ENCODE measurements around the gene MYLK2. TPM values are rescaled to one million over a fixed set of nuclear protein-coding genes. Genes with fewer than 3 reads are reported as not detected.

MYLK2 gene
- total and polyA plus RNA-seq, 9 donors: 0.08 to 0.35 (median 0.20) TPM; not detected in 6

GRCh38 chr20:31843288-31843687 lies 24.1 kb downstream of the MYLK2 start:
- 47 to 68% (median 48%) methylated on average over 6 of the region's 6 CpGs for WGBS, 3 donors
- TF ChIP-seq CTCF (IDR thresholded peaks at IDR 0.05) (no peak), EP300 (IDR thresholded peaks at IDR 0.05) (no peak), POLR2A (IDR thresholded peaks at IDR 0.05) (no peak)
- Histone ChIP-seq H3K4me3 (no peak overlapping the region), H3K9me3 (no peaks in the 10 kb centered on the region), H3K36me3 (no peaks in the 10 kb centered on the region), H3K4me1 (ENCODE audit: insufficient read depth) (peaks cover 38% of the 10 kb centered on the region), H3K27me3 (no peaks in the 10 kb centered on the region), H3K27ac (peak overlapping the region; percentile 14 to 58)
- intact Hi-C loops (cut with DNase I): no loop called here
- no peak for DNase-seq

GRCh38 chr20:31843881-31844280 lies 24.7 kb downstream of the MYLK2 start:
- H3K4me3 ChIP-seq: no peak overlapping the region
- no peak for TF ChIP-seq EP300 (IDR thresholded peaks at IDR 0.05)
- TF ChIP-seq CTCF (IDR thresholded peaks at IDR 0.05): no peak
- no peak for TF ChIP-seq POLR2A (IDR thresholded peaks at IDR 0.05)
- peaks cover 37% of the 10 kb centered on the region for H3K4me1 ChIP-seq (ENCODE audit: insufficient read depth)
- no peak for DNase-seq
- no peaks in the 10 kb centered on the region for H3K27me3 ChIP-seq
- intact Hi-C loops (cut with DNase I): no loop called here
- no peaks in the 10 kb centered on the region for H3K9me3 ChIP-seq
- H3K36me3 ChIP-seq: no peaks in the 10 kb centered on the region
- 62 to 65% (median 64%) methylated on average over 5 of the region's 5 CpGs for WGBS, 3 donors
- peak overlapping the region in 1 of 2 donors; percentile 58 for H3K27ac ChIP-seq

- TF ChIP-seq CTCF (IDR thresholded peaks at IDR 0.05): no peak
- no peak for TF ChIP-seq POLR2A (IDR thresholded peaks at IDR 0.05)
- no peak for TF ChIP-seq EP300 (IDR thresholded peaks at IDR 0.05)
- H3K27ac ChIP-seq: peak overlapping the region in 1 of 2 donors; percentile 21
- no peaks in the 10 kb centered on the region for H3K27me3 ChIP-seq
- H3K9me3 ChIP-seq: no peaks in the 10 kb centered on the region
- intact Hi-C loops (cut with DNase I): no loop called here
- peaks cover 37% of the 10 kb centered on the region for H3K4me1 ChIP-seq (ENCODE audit: insufficient read depth)
- 59 to 75% (median 70%) methylated on average over 28 of the region's 28 CpGs for WGBS, 3 donors
- DNase-seq: no peak
- H3K36me3 ChIP-seq: no peaks in the 10 kb centered on the region
- H3K4me3 ChIP-seq: no peak overlapping the region
These were observed 25.7 kb downstream of the MYLK2 start for GRCh38 chr20:31844737-31845299.

- Histone ChIP-seq H3K4me1 (ENCODE audit: insufficient read depth) (peaks cover 37% of the 10 kb centered on the region), H3K4me3 (no peak within 1 kb of the TSS), H3K36me3 (no peaks in the 10 kb centered on the region), H3K9me3 (no peaks in the 10 kb centered on the region), H3K27ac (peak within 1 kb of the TSS in 1 of 2 donors; percentile 21), H3K27me3 (no peaks in the 10 kb centered on the region)
- WGBS, 3 donors: 39 to 56% (median 43%) methylated on average over 21 of the region's 21 CpGs
- DNase-seq: peak in 4 of 5 donors; percentile 42 to 51 (median 44)
- intact Hi-C loops (cut with DNase I): no loop called here
- TF ChIP-seq EP300 (IDR thresholded peaks at IDR 0.05): no peak
- TF ChIP-seq CTCF (IDR thresholded peaks at IDR 0.05): no peak
- no peak for TF ChIP-seq POLR2A (IDR thresholded peaks at IDR 0.05)
These were observed 26.2 kb downstream of the MYLK2 start, which contains the start of gene FOXS1 for GRCh38 chr20:31845300-31845863. Gene FOXS1 (minus strand): TSS chr20:31845604. CDS start chr20:31845542, 62 bp downstream.
